HG03060 (cell line): Measurements from ENCODE around the gene COMMD1.
"Not testable (repeated sequence)": the region's sequence is repeated elsewhere in the genome, so short reads cannot be mapped to it uniquely, and the experiment has no call there.

Experiments
- ATAC-seq: cut with Tn5 transposase; IDR thresholded peaks from one replicate; pipeline ENCODE4 v1.9.1; 2021; ENCODE audit warnings: low read depth, moderate number of reproducible peaks; ENCODE audit not compliant: unreplicated experiment

The COMMD1 gene

GRCh38 chr2:62010632-62011256 is 105.3 kb downstream of the COMMD1 start:
- ATAC-seq, result no peak

GRCh38 chr2:62013641-62014040 is 108.2 kb downstream of the COMMD1 start:
- ATAC-seq, result no peak

- no peak for ATAC-seq
These were observed 108.6 kb downstream of the COMMD1 start for GRCh38 chr2:62014102-62014501.

- ATAC-seq, result no peak
These were observed 111.5 kb downstream of the COMMD1 start for GRCh38 chr2:62016957-62017356.

GRCh38 chr2:62029910-62030309 is 124.4 kb downstream of the COMMD1 start:
- no peak for ATAC-seq

GRCh38 chr2:62030902-62031301 is 125.4 kb downstream of the COMMD1 start:
- ATAC-seq, result no peak

GRCh38 chr2:62032096-62032495 is 126.6 kb downstream of the COMMD1 start:
- ATAC-seq, result no peak

- ATAC-seq, result no peak
These were observed 129.2 kb downstream of the COMMD1 start for GRCh38 chr2:62034715-62035114.

GRCh38 chr2:62036229-62036628 is 130.8 kb downstream of the COMMD1 start:
- no peak for ATAC-seq

GRCh38 chr2:62036761-62037250 is 131.3 kb downstream of the COMMD1 start:
- no peak for ATAC-seq

GRCh38 chr2:62038975-62039771 is 133.7 kb downstream of the COMMD1 start:
- ATAC-seq, result peak; percentile 99

GRCh38 chr2:62040926-62041325 is 135.5 kb downstream of the COMMD1 start:
- ATAC-seq, result no peak

GRCh38 chr2:62041701-62042385 is 136.4 kb downstream of the COMMD1 start:
- not testable (repeated sequence) for ATAC-seq

GRCh38 chr2:62042400-62042799 is 136.9 kb downstream of the COMMD1 start:
- no peak for ATAC-seq

- ATAC-seq, result no peak
These were observed 137.5 kb downstream of the COMMD1 start for GRCh38 chr2:62042944-62043343.

- no peak for ATAC-seq
These were observed 139.6 kb downstream of the COMMD1 start for GRCh38 chr2:62045017-62045543.

GRCh38 chr2:62046141-62046540 is 140.7 kb downstream of the COMMD1 start:
- no peak for ATAC-seq

GRCh38 chr2:62050456-62051045 is 145.1 kb downstream of the COMMD1 start:
- ATAC-seq, result no peak

- no peak for ATAC-seq
These were observed 148.7 kb downstream of the COMMD1 start for GRCh38 chr2:62054029-62054791.

- ATAC-seq, result no peak
These were observed 149.5 kb downstream of the COMMD1 start for GRCh38 chr2:62054916-62055450.
